Measurements from ENCODE around the gene ZNF100. TPM values are rescaled to one million over a fixed set of nuclear protein-coding genes. Genes with fewer than 3 reads are reported as not detected.
"Not testable (repeated sequence)": the region's sequence is repeated elsewhere in the genome, so short reads cannot be mapped to it uniquely, and the experiment has no call there.

The ZNF100 gene
- 1 to 10 TPM; 4.3 to 6.2 TPM for total RNA-seq

DNA sequence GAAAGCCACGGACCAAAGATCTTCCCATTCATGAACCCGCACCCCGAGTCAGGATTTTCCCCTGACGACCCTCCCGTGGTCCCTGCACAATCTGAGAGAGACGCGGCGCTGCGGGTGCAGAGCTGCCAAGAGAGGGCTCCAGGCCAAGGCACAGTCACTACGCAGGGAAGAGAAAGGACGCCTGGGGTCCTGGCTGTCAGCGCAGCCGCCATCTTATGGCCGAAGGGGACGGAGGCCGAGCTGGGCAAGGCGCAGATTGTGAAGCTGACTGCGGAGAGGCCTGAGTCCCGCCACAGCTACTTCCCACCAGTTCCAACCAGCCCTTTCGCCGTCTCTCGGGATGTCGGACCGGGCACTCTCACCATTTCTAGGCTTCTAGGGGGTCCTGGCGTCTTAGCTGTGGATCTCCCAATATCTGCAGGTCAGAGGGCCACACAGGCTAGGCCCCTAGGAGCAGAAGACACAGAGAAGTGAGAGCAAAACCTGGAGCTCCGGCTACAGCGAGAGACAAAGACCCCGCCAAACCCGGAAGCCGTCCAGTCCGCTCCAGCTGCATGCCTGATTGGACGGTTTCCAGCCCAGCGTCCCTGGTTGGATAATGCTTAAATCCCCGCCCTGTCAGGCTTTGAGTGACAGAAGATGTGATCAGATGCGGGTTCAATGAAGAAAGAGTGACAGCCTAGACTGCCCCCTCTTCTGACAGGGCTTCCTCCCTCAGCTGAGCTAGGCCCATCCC is at the start of gene ZNF100:
ZNF100 (minus strand) TSS at position 515 of the 736 bp plus-strand sequence; CDS start at position 365, 150 bp downstream.
- H3K9me3 ChIP-seq, result no peaks in the 10 kb centered on the region
- ATAC-seq (peak; percentile 95), DNase-seq (peak; percentile 92 to 95 (median 92))
- no peaks in the 10 kb centered on the region for H3K27me3 ChIP-seq
- H3K4me3 ChIP-seq, result peak within 1 kb of the TSS; percentile 80 to 97
- no peaks in the 10 kb centered on the region for H3K4me1 ChIP-seq
- peaks cover 0 to 2% of the 10 kb centered on the region in 2 donors for H3K36me3 ChIP-seq (replicated peaks in 1 of 2; ENCODE audit: insufficient read depth in 1 of 2, low read depth in 2 of 2)
- peak; percentile 42 to 88 (median 73) for TF ChIP-seq POLR2A (IDR thresholded peaks at IDR 0.05)
- TF ChIP-seq, protein P1, sequence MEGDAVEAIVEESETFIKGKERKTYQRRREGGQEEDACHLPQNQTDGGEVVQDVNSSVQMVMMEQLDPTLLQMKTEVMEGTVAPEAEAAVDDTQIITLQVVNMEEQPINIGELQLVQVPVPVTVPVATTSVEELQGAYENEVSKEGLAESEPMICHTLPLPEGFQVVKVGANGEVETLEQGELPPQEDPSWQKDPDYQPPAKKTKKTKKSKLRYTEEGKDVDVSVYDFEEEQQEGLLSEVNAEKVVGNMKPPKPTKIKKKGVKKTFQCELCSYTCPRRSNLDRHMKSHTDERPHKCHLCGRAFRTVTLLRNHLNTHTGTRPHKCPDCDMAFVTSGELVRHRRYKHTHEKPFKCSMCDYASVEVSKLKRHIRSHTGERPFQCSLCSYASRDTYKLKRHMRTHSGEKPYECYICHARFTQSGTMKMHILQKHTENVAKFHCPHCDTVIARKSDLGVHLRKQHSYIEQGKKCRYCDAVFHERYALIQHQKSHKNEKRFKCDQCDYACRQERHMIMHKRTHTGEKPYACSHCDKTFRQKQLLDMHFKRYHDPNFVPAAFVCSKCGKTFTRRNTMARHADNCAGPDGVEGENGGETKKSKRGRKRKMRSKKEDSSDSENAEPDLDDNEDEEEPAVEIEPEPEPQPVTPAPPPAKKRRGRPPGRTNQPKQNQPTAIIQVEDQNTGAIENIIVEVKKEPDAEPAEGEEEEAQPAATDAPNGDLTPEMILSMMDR (IDR thresholded peaks at IDR 0.05), result no peak
- H3K27ac ChIP-seq, result peak within 1 kb of the TSS; percentile 58 to 91 (median 88)
- intact Hi-C loops (cut with DNase I), result no loop called here
- 0% methylated on average over 22 to 35 of the region's 35 CpGs for WGBS, 2 donors

DNA sequence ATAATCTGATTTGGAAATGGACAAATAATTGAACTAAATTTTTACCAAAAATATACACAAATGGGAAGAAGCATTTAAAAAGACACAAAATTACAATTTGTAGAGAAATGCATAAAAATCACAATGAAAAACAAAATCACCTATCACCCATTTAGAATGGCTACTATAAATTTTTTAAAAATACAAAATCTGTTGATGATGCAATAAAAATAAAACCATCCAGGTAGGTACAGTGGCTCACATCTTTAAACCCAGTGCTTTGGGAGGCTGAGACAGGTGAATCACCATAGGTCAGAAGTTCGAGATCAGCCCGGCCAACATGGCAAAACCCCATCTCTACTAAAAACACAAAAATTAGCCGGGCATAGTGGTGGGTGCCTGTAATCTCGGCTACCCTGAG is 45.1 kb upstream of the ZNF100 start:
- no peak overlapping the region for H3K27ac ChIP-seq
- DNase-seq, result no peak
- no peak overlapping the region for H3K4me3 ChIP-seq
- no peaks in the 10 kb centered on the region for H3K27me3 ChIP-seq
- peaks cover 29 to 49% of the 10 kb centered on the region in 2 donors for H3K36me3 ChIP-seq (replicated peaks in 1 of 2; ENCODE audit: insufficient read depth in 1 of 2, low read depth in 2 of 2)
- intact Hi-C loops (cut with DNase I), result no loop called here
- no peaks in the 10 kb centered on the region for H3K4me1 ChIP-seq
- peaks cover 0 to 41% (median 0%) of the 10 kb centered on the region in 3 donors for H3K9me3 ChIP-seq
- WGBS, 2 donors, result 96% methylated on average over 4 of the region's 4 CpGs
- no peak for ATAC-seq
- TF ChIP-seq, protein P1 (IDR thresholded peaks at IDR 0.05), result no peak
- no peak for TF ChIP-seq POLR2A (IDR thresholded peaks at IDR 0.05)

DNA sequence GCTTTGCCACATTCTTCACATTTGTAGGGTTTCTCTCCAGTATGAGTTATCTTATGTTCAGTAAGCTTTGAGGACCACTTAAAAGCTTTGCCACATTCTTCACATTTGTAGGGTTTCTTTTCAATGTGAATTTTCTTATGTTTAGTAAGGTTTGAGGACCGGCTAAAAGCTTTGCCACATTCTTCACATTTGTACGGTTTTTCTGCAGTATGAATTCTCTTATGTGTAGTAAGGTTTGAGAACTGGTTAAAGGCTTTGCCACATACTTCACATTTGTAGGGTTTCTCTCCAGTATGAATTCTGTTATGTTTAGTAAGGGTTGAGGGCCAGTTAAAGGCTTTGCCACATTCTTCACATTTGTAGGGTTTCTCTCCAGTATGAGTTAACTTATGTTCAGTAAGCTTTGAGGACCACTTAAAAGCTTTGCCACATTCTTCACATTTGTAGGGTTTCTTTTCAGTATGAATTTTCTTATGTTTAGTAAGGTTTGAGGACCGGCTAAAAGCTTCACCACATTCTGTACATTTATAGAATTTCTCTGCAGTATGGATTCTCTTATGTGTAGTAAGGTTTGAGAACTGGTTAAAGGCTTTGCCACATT is 41.1 kb upstream of the ZNF100 start:
- ATAC-seq; intact Hi-C loops (cut with DNase I); H3K4me3 ChIP-seq; DNase-seq; H3K4me1 ChIP-seq; H3K27ac ChIP-seq; H3K27me3 ChIP-seq: not testable (repeated sequence)
- WGBS, 2 donors, result 89 to 93% methylated on average over 3 of the region's 3 CpGs
- peaks cover 0 to 53% (median 0%) of the 10 kb centered on the region in 3 donors for H3K9me3 ChIP-seq
- H3K36me3 ChIP-seq (replicated peaks in 1 of 2; ENCODE audit: insufficient read depth in 1 of 2, low read depth in 2 of 2), result peaks cover 25 to 29% of the 10 kb centered on the region in 2 donors

DNA sequence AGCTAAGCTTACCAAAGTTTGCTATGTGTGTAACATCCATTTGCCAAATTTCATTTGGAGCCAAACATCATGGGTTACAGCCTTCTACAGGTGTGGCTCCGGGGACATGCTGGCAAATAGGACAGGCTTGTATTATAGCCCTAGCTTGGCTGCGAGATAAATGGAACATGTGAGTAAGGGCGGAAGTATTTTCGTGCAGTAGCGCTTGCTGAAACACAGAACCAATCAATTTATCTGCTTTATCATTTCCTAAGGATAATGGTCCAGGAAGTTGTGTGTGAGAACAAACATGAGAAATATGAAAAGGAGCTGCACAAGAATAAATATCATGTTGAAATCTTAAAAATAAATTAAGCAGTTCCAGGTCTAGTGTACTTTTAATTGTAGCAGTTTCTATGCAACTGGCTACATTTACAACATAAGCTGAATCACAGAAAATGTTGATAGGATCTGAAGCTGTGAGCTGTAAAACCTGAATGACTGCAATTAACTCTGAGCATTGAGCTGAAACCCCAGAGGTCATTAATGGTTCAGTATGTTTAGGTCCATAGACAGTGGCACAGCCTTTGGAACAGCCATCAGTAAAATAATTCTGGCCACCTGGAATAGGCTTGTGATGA is 22.2 kb upstream of the ZNF100 start:
- DNase-seq (no peak), ATAC-seq (no peak)
- no peak for TF ChIP-seq POLR2A (IDR thresholded peaks at IDR 0.05)
- TF ChIP-seq, protein P1 (IDR thresholded peaks at IDR 0.05), result no peak
- intact Hi-C loops (cut with DNase I), result no loop called here
- Histone ChIP-seq H3K4me1 (no peaks in the 10 kb centered on the region), H3K27ac (no peak overlapping the region), H3K36me3 (replicated peaks in 1 of 2; ENCODE audit: insufficient read depth in 1 of 2, low read depth in 2 of 2) (no peaks in the 10 kb centered on the region), H3K4me3 (no peak overlapping the region), H3K9me3 (no peaks in the 10 kb centered on the region), H3K27me3 (no peaks in the 10 kb centered on the region)
- WGBS, 2 donors, result 52 to 57% methylated on average over 5 of the region's 5 CpGs

DNA sequence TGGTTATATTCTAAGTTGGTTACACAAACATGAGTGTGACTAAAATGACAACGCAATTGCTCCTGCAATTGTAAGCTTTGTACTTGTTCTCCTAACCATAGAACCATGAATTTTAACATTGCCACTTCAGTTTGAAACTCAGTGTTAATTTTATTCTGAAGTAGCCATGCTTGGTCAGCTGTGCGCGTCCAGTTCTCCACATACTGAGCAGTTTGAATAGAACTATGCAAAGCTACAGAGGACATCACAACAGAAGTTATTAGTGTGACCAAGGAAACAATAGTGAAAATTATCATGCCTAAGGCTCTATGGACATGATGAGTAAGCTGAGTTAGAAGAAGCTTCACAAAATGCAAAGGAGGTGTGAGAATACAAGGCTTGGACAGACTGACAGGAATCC is 19.6 kb upstream of the ZNF100 start:
- Histone ChIP-seq H3K9me3 (no peaks in the 10 kb centered on the region), H3K27ac (no peak overlapping the region), H3K4me3 (no peak overlapping the region), H3K36me3 (replicated peaks in 1 of 2; ENCODE audit: insufficient read depth in 1 of 2, low read depth in 2 of 2) (no peaks in the 10 kb centered on the region), H3K27me3 (no peaks in the 10 kb centered on the region), H3K4me1 (no peaks in the 10 kb centered on the region)
- 82 to 84% methylated on average over 3 of the region's 3 CpGs for WGBS, 2 donors
- ATAC-seq (no peak), DNase-seq (no peak)
- TF ChIP-seq POLR2A (IDR thresholded peaks at IDR 0.05), result no peak
- TF ChIP-seq, protein P1 (IDR thresholded peaks at IDR 0.05), result no peak
- intact Hi-C loops (cut with DNase I), result no loop called here

DNA sequence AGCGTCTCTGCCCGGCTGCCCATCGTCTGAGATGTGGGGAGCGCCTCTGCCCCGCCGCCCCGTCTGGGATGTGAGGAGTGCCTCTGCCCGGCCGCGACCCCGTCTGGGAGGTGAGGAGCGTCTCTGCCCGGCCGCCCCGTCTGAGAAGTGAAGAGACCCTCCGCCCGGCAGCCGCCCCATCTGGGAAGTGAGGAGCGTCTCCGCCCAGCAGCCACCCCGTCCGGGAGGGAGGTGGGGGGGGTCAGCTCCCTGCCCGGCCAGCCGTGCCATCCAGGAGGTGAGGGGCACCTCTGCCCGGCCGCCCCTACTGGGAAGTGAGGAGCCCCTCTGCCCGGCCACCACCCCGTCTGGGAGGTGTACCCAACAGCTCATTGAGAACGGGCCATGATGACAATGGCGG is 8.4 kb upstream of the ZNF100 start:
- H3K36me3 ChIP-seq (replicated peaks in 1 of 2; ENCODE audit: insufficient read depth in 1 of 2, low read depth in 2 of 2); H3K27ac ChIP-seq; ATAC-seq; intact Hi-C loops (cut with DNase I); H3K9me3 ChIP-seq; H3K27me3 ChIP-seq; DNase-seq; H3K4me1 ChIP-seq; H3K4me3 ChIP-seq: not testable (repeated sequence)
- WGBS, 2 donors, result 93 to 97% methylated on average over 6 to 11 of the region's 30 CpGs

DNA sequence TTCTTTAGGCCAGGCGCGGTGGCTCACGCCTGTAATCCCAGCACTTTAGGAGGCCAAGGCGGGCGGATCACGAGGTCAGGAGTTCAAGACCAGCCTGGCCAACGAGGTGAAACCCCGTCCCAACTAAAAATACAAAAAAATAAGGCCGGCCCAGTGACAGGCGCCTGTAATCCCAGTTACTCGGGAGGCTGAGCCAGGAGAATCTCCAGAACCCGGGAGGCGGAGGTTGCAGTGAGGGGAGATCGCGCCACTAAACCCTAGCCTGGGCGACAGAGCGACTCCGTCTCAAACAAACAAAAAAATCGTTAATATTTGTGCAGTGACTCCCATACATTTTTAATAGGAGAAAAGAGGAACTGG is 694 bp downstream of the ZNF100 start:
- intact Hi-C loops (cut with DNase I); H3K27me3 ChIP-seq; H3K36me3 ChIP-seq (replicated peaks in 1 of 2; ENCODE audit: insufficient read depth in 1 of 2, low read depth in 2 of 2); H3K4me1 ChIP-seq; H3K9me3 ChIP-seq: not testable (repeated sequence)
- ATAC-seq, result peak; percentile 11
- H3K27ac ChIP-seq, result peak overlapping the region in 3 of 4 donors; percentile 87 to 91 (median 88)
- H3K4me3 ChIP-seq, result peak overlapping the region; percentile 80 to 97
- WGBS, 2 donors, result 2% methylated on average over 19 of the region's 19 CpGs
- DNase-seq, result peak in 1 of 4 donors; percentile 13
